BLaER1 treated with 17β-estradiol and CSF1 and Interleukin-3, amounts not matched to agents 10 nM and 100 nM (cell line): ENCODE results near the gene SCD5.
A peak's percentile ranks its signal among the peaks of the same experiment; 100 is the strongest.

Experiments
- H3K27ac ChIP-seq, 11 experiments: shearing (Covaris generic); formaldehyde crosslinking; 2 replicates each; pipeline ENCODE4 v1.8.1; 2022
- H3K27me3 ChIP-seq, 11 experiments: shearing (Covaris generic); formaldehyde crosslinking; 2 replicates each; pipeline ENCODE4 v1.8.1; 2022
- H3K36me3 ChIP-seq, 11 experiments: shearing (Covaris generic); formaldehyde crosslinking; 2 replicates each; pipeline ENCODE4 v1.8.1; 2022
- H3K4me1 ChIP-seq, 10 experiments: shearing (Covaris generic); formaldehyde crosslinking; 2 replicates each; pipeline ENCODE4 v1.8.1; 2022
- H3K4me2 ChIP-seq, 11 experiments: shearing (Covaris generic); formaldehyde crosslinking; 2 replicates each; pipeline ENCODE4 v1.8.1; 2022
- H3K4me3 ChIP-seq, 10 experiments: shearing (Covaris generic); formaldehyde crosslinking; 2 replicates each; pipeline ENCODE4 v1.8.1; 2022
- H3K9ac ChIP-seq, 11 experiments: shearing (Covaris generic); formaldehyde crosslinking; 2 replicates each; pipeline ENCODE4 v1.8.1; 2022
- H3K9me3 ChIP-seq, 11 experiments: shearing (Covaris generic); formaldehyde crosslinking; replicated peaks in 1 of 11; 2 replicates each; pipeline ENCODE4 v1.8.1; 2022
- H4K20me1 ChIP-seq, 11 experiments: shearing (Covaris generic); formaldehyde crosslinking; 2 replicates each; pipeline ENCODE4 v1.8.1; 2022
- Cebpa-rat ChIP-seq, 11 experiments: shearing (Covaris generic); IDR thresholded peaks; 2 replicates each; pipeline ENCODE4 v1.8.1; 2022

SCD5 gene

GRCh38 chr4:82789025-82789776, 9.4 kb downstream of the SCD5 start:
- no peaks in the 10 kb centered on the region for H3K27me3 ChIP-seq
- no peak overlapping the region for H3K4me2 ChIP-seq
- no peak overlapping the region for H3K9ac ChIP-seq
- no peak overlapping the region for H3K4me3 ChIP-seq
- peaks cover 0 to 12% (median 0%) of the 10 kb centered on the region in 11 experiments; a peak in 4 of 22 replicates for H3K36me3 ChIP-seq
- TF ChIP-seq Cebpa-rat (IDR thresholded peaks at IDR 0.05), result no peak
- 0 out of 22 replicates have a peak, but pooled peaks cover 0 to 8% (median 0%) of the 10 kb centered on the region in 11 experiments for H4K20me1 ChIP-seq
- no peaks in the 10 kb centered on the region for H3K9me3 ChIP-seq
- peaks cover 5 to 16% (median 14%) of the 10 kb centered on the region in 10 experiments; a peak in 17 of 20 replicates for H3K4me1 ChIP-seq
- no peak overlapping the region for H3K27ac ChIP-seq

GRCh38 chr4:82787342-82787741, 11.3 kb downstream of the SCD5 start:
- Histone ChIP-seq H3K9ac (no peak overlapping the region), H3K27ac (no peak overlapping the region), H4K20me1 (0 out of 22 replicates have a peak, but pooled peaks cover 0 to 8% (median 0%) of the 10 kb centered on the region in 11 experiments), H3K4me2 (no peak overlapping the region), H3K4me3 (no peak overlapping the region), H3K4me1 (peaks cover 5 to 22% (median 14%) of the 10 kb centered on the region in 10 experiments; a peak in 17 of 20 replicates), H3K9me3 (no peaks in the 10 kb centered on the region), H3K36me3 (peaks cover 0 to 9% (median 0%) of the 10 kb centered on the region in 11 experiments; a peak in 4 of 22 replicates), H3K27me3 (no peaks in the 10 kb centered on the region)
- TF ChIP-seq Cebpa-rat (IDR thresholded peaks at IDR 0.05), result no peak

GRCh38 chr4:82786828-82787227, 11.8 kb downstream of the SCD5 start:
- Histone ChIP-seq H3K9me3 (no peaks in the 10 kb centered on the region), H3K27me3 (no peaks in the 10 kb centered on the region), H4K20me1 (0 out of 22 replicates have a peak, but pooled peaks cover 0 to 8% (median 0%) of the 10 kb centered on the region in 11 experiments), H3K27ac (no peak overlapping the region), H3K36me3 (peaks cover 0 to 9% (median 0%) of the 10 kb centered on the region in 11 experiments; a peak in 4 of 22 replicates), H3K9ac (no peak overlapping the region), H3K4me1 (peaks cover 5 to 28% (median 17%) of the 10 kb centered on the region in 10 experiments; a peak in 19 of 20 replicates), H3K4me2 (no peak overlapping the region), H3K4me3 (no peak overlapping the region)
- TF ChIP-seq Cebpa-rat (IDR thresholded peaks at IDR 0.05), result no peak

DNA sequence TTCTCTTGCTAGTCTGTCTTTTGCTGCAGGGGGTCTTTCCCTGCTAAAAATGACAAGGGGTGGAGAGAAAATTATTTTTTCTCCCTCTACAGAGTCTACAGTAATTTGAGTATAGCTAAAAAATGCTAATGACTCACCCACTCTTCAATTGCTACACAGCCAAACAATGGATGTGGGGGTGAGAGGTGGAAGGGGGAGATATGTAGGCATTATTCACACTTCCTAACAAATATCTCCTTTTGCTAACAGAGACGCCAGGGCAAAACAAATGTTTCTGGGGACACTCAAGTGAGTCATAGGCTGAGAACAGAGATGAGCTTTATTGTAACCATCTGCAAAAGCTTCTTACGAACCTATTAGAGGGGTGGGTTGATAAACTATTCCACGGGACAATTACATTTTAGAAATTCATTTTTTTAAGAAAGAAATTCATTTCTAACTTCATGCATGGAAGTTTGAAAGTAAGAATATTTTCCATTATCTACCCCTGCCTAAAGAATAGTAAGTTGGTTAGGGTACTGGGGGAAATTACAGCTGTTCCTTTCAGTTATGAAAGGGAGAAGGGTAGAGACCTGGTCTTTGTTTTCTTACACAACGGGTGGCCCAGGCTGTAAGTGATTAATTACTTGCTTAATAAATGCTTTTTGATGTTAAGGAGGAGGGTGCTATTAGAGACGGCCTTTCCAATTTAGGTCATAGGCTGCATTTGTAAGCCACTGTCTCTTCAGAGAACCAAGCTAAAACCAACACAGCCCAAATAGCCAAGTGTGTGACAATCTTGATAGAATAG, 12.8 kb downstream of the SCD5 start:
- no peaks in the 10 kb centered on the region for H3K9me3 ChIP-seq
- peaks cover 9 to 38% (median 27%) of the 10 kb centered on the region in 10 experiments for H3K4me1 ChIP-seq
- no peak for TF ChIP-seq Cebpa-rat (IDR thresholded peaks at IDR 0.05)
- no peak overlapping the region for H3K27ac ChIP-seq
- H4K20me1 ChIP-seq, result 0 out of 22 replicates have a peak, but pooled peaks cover 0 to 8% (median 0%) of the 10 kb centered on the region in 11 experiments
- no peak overlapping the region for H3K4me3 ChIP-seq
- no peaks in the 10 kb centered on the region for H3K27me3 ChIP-seq
- H3K4me2 ChIP-seq, result peak overlapping the region in 6 of 11 experiments; percentile 0 to 36 (median 12); a peak in 3 of 22 replicates
- H3K36me3 ChIP-seq, result peaks cover 0 to 9% (median 0%) of the 10 kb centered on the region in 11 experiments; a peak in 4 of 22 replicates
- no peak overlapping the region for H3K9ac ChIP-seq

DNA sequence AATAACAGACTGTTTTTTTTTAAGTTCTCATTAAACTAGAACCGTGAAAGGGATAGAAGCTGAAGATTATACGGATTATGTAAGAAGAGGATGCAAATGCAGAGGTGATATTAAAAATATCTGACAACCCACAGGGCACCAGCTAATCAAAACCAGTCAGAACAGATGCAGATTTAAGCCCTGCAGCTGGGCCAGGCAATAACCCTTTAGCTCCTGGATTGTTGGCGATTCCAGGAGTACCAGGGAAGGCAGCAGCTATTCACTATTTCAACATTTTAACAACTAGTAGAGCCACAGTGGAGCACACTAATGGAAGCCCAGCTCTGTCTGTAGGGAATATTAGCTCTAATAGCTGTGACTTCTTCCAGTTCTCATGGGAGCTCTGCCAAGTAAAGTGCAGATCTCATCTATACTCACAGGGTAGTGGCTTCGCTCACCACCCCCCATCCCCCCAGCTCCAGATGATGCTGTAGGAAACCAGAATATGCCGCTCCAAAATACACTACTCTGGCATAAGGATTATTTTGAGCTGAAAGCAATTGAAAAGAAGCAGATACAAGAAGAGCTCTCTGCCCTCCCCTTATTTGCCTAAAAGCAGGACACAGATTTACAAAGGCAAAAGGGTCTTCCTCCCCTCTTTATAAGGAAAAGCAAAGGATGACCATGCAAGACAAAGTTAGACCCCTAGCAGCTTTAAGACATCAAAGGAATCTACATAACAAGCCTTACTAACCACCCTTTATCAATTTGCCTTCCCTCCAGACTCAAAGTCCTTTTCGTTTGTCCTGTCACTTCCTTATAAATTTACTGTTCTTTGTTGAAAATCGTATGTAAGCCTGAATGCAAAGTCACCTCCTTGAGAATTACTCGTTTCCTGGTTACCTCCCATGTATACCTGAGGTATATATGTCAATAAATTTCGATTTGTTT, 13.7 kb downstream of the SCD5 start:
- no peak for TF ChIP-seq Cebpa-rat (IDR thresholded peaks at IDR 0.05)
- no peaks in the 10 kb centered on the region for H3K9me3 ChIP-seq
- H3K36me3 ChIP-seq, result peaks cover 0 to 9% (median 0%) of the 10 kb centered on the region in 11 experiments; a peak in 4 of 22 replicates
- peak overlapping the region in 9 of 11 experiments; percentile 0 to 43 (median 28); a peak in 10 of 22 replicates for H3K4me2 ChIP-seq
- no peaks in the 10 kb centered on the region for H3K27me3 ChIP-seq
- H4K20me1 ChIP-seq, result peaks cover 0 to 13% (median 0%) of the 10 kb centered on the region in 11 experiments; a peak in 4 of 22 replicates
- H3K4me3 ChIP-seq, result no peak overlapping the region
- H3K27ac ChIP-seq, result no peak overlapping the region
- H3K4me1 ChIP-seq, result peaks cover 18 to 46% (median 36%) of the 10 kb centered on the region in 10 experiments
- H3K9ac ChIP-seq, result no peak overlapping the region

DNA sequence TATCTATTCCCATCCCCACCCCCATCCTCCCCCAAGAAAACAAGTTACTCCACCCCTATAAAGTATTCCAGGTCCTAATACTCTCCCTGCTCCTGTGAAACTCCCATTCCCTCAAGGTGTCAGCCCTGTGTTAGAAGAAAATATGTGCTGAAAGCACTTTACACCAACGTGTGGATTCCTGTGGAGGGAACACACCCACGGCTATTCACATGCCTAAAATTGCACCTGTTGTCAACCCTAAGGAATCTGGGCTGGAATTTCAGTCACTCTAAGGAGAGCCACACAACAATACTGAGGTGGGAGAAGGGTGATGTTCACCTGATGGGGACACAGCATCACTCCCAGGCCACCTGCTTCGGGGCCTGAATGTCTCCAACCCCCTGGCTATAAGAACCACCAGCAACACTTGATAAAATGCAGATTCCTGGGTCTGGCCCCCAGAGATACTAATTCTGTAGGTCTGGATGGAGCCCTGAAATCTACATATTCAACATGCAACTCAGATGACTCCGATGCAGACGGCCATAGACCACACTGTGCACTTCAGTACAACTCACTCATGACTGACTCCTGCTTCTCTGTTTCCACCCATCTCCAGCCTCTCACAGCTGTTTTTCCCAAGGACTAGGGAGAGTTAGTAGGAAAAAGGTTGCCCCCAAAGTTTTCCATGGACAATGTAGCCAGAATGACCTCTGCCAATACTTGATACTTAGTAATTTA, 15.8 kb downstream of the SCD5 start:
- no peak overlapping the region for H3K4me3 ChIP-seq
- no peaks in the 10 kb centered on the region for H3K9me3 ChIP-seq
- H3K27ac ChIP-seq, result no peak overlapping the region
- H4K20me1 ChIP-seq, result peaks cover 0 to 7% (median 0%) of the 10 kb centered on the region in 11 experiments; a peak in 4 of 22 replicates
- no peak for TF ChIP-seq Cebpa-rat (IDR thresholded peaks at IDR 0.05)
- no peak overlapping the region for H3K4me2 ChIP-seq
- peaks cover 0 to 6% (median 0%) of the 10 kb centered on the region in 11 experiments; a peak in 4 of 22 replicates for H3K36me3 ChIP-seq
- H3K4me1 ChIP-seq, result peaks cover 18 to 55% (median 43%) of the 10 kb centered on the region in 10 experiments
- H3K27me3 ChIP-seq, result no peaks in the 10 kb centered on the region
- H3K9ac ChIP-seq, result no peak overlapping the region

- no peak for TF ChIP-seq Cebpa-rat (IDR thresholded peaks at IDR 0.05)
- no peak overlapping the region for H3K4me3 ChIP-seq
- H3K4me1 ChIP-seq, result peaks cover 18 to 53% (median 43%) of the 10 kb centered on the region in 10 experiments
- peaks cover 0 to 7% (median 0%) of the 10 kb centered on the region in 11 experiments; a peak in 4 of 22 replicates for H4K20me1 ChIP-seq
- no peaks in the 10 kb centered on the region for H3K27me3 ChIP-seq
- peak overlapping the region in 4 of 11 experiments; percentile 10 to 51 (median 28); a peak in 4 of 22 replicates for H3K9ac ChIP-seq
- H3K9me3 ChIP-seq, result no peaks in the 10 kb centered on the region
- no peaks in the 10 kb centered on the region for H3K36me3 ChIP-seq
- peak overlapping the region in 7 of 11 experiments; percentile 27 to 64 (median 47); a peak in 12 of 22 replicates for H3K27ac ChIP-seq
- H3K4me2 ChIP-seq, result peak overlapping the region; percentile 37 to 68 (median 53)
These were observed 17.8 kb downstream of the SCD5 start for GRCh38 chr4:82780752-82781231.
